Heart right ventricle (tissue), 16 donors: ENCODE results near the gene RPL27A. TPM values are rescaled to one million over a fixed set of nuclear protein-coding genes. Genes with fewer than 3 reads are reported as not detected.
"Not testable (repeated sequence)": the region's sequence is repeated elsewhere in the genome, so short reads cannot be mapped to it uniquely, and the experiment has no call there.

ENCODE experiments used
- ATAC-seq, 8 donors: fragments of 200-7000 bp; cut with Tn5 transposase; one replicate each; pipeline ENCODE4 v1.9.1; 2020; ENCODE audit warnings: mild to moderate bottlenecking in 8 of 8, moderate library complexity in 8 of 8, moderate number of reproducible peaks in 1 of 8
- DNase-seq, 2 donors: peaks; one replicate each; pipeline ENCODE4 v3.0.0-alpha.2; 2020
- H3K27ac ChIP-seq, 10 donors: fragments of 200-600 bp; sonication (generic) in 2 of 10; one replicate each; pipeline versions ENCODE4 v1.5.0 to v1.8.0; 2020 to 2022; ENCODE audit warnings: mild to moderate bottlenecking in 3 of 10
- H3K27me3 ChIP-seq, 7 donors: fragments of 200-600 bp; one replicate each; pipeline ENCODE4 v1.8.0; 2021 to 2022; ENCODE audit warnings: mild to moderate bottlenecking in 2 of 7
- H3K36me3 ChIP-seq, 9 donors: fragments of 200-600 bp; sonication (generic) in 1 of 9; one replicate each; pipeline versions ENCODE4 v1.5.0 to v1.8.0; 2020 to 2022; ENCODE audit warnings: mild to moderate bottlenecking in 2 of 9
- H3K4me1 ChIP-seq, 9 donors: fragments of 200-600 bp; sonication (generic) in 1 of 9; one replicate each; pipeline versions ENCODE4 v1.5.0 to v1.8.0; 2020 to 2022; ENCODE audit warnings: mild to moderate bottlenecking in 4 of 9
- H3K4me3 ChIP-seq, 10 donors: fragments of 200-600 bp; sonication (generic) in 2 of 10; one replicate each; pipeline versions ENCODE4 v1.5.0 to v1.8.0; 2020 to 2022; ENCODE audit warnings: mild to moderate bottlenecking in 7 of 10, moderate library complexity in 2 of 10
- H3K9me3 ChIP-seq, 11 donors: fragments of 200-600 bp in 10 of 11; sonication (generic) in 2 of 11; one replicate each; pipeline versions ENCODE4 v1.5.0 to v1.8.0; 2013 to 2022; ENCODE audit warnings: mild to moderate bottlenecking in 2 of 11, control low read depth in 1 of 11, moderate library complexity in 1 of 11
- WGBS, 2 donors: extraction: QIAGEN DNeasy Blood & Tissue Kit; methylation state at CpG; one replicate each; pipeline ENCODE4 v1.1.7; 2013; ENCODE audit warnings: inconsistent platforms in 1 of 2; 5-methylcytosine and 5-hydroxymethylcytosine counted together
- intact Hi-C, 10 donors: fragments of 100-400 bp; cut with DNase I; formaldehyde crosslinking; loops; one replicate each; pipeline versions ENCODE4 v1.11.1 to v1.14.2; 2022
- polyA plus RNA-seq, 2 donors: library from polyadenylated mRNA; stranded (reverse); fragments of 200-250 nt; gene quantifications; one replicate each; pipeline ENCODE4 v1.2.3, GENCODE V29; 2013
- total RNA-seq, 10 donors: library from RNA; stranded (reverse); fragmentation: NEBNext Ultra II Directional in 3 of 10; extraction: Animal tissue kit (Norgen Biotek cat#: 25700) in 3 of 10; gene quantifications; one replicate each; pipeline versions ENCODE4 v1.2.1 to v1.2.4, GENCODE V29; 2021 to 2023
- TF ChIP-seq, protein P1 (sequence below), 9 donors: fragments of 200-600 bp; sonication (generic) in 2 of 9; IDR thresholded peaks; one replicate each; pipeline versions ENCODE4 v1.5.0 to v1.8.0; 2021 to 2022; ENCODE audit warnings: antibody characterized with exemption in 9 of 9, mild to moderate bottlenecking in 5 of 9, moderate library complexity in 1 of 9
- donor health status: Arrhythmogenic right ventricular cardiomyopathy.
- donor health status: ischemic (EF 13 %, LVEDD 7.1; RV severe dilation, severe dysfunction).
- donor health status: healthy with polysubstance abuse.
- donor health status: DM: no; HTN: yes; CAD: no.
- donor health status: DM: no; HTN: no; CAD: no.
- donor health status: ischemic (EF 25% LVEDD 6.9; RV normal size, moderate dysfunction).
- donor health status: ischemic (EF 25% LVEDD 5.7; RV mildly dilated, moderate dysfunction).
- donor health status: healthy.
- donor health status: DM: yes; HTN: yes; CAD: no.
- donor health status: Ischemic cardiomyopathy.
- donor health status: ischemic (EF 35%, LVEDD 5.7; RV mildly dilated, moderate dysfunction).
- donor health status: nonischemic (EF 11% LVEDD 7.7; RV severe dilation, severe dysfunction).
- donor health status: DM: yes; HTN: yes; CAD: no.
- donor health status: PGD.
- donor health status: ischemic (EF 29% LVEDD 5.4; RV normal size, mild dysfunction).
- donor health status: nonischemic (EF 23%, LVEDD 6.1; RV moderate dilation, normal function).

Gene RPL27A
- total and polyA plus RNA-seq, 12 donors: 317 to 2,131 (median 429) TPM

DNA sequence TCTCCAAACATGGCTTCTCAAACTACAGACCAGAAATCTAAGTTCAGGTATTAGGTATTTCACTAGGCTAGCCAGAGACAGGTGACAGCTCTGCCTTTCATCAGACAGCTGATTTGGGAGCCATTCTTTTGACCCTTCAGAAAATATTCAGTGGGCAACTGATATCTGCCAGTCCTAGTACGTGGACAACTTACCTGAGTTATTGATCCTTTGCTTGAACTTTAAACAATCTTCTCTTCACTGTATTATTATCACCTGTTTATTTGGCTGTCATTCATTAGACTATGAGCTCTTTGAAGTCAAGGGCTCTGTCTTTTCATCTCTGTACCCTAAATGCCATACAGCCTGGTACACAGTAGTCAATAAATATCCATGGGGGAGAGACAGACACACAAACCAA, 17.4 kb upstream of the RPL27A start:
- no peaks in the 10 kb centered on the region for H3K27me3 ChIP-seq
- intact Hi-C loops: no loop called here
- no peak overlapping the region for H3K27ac ChIP-seq
- 93 to 95% methylated on average over 1 of the region's 1 CpG for WGBS, 2 donors
- H3K4me3 ChIP-seq: no peak overlapping the region
- DNase-seq: no peak
- H3K9me3 ChIP-seq: no peaks in the 10 kb centered on the region
- H3K36me3 ChIP-seq: peaks cover 0 to 40% (median 0%) of the 10 kb centered on the region in 9 donors
- TF ChIP-seq, protein P1, sequence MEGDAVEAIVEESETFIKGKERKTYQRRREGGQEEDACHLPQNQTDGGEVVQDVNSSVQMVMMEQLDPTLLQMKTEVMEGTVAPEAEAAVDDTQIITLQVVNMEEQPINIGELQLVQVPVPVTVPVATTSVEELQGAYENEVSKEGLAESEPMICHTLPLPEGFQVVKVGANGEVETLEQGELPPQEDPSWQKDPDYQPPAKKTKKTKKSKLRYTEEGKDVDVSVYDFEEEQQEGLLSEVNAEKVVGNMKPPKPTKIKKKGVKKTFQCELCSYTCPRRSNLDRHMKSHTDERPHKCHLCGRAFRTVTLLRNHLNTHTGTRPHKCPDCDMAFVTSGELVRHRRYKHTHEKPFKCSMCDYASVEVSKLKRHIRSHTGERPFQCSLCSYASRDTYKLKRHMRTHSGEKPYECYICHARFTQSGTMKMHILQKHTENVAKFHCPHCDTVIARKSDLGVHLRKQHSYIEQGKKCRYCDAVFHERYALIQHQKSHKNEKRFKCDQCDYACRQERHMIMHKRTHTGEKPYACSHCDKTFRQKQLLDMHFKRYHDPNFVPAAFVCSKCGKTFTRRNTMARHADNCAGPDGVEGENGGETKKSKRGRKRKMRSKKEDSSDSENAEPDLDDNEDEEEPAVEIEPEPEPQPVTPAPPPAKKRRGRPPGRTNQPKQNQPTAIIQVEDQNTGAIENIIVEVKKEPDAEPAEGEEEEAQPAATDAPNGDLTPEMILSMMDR (IDR thresholded peaks at IDR 0.05): no peak
- H3K4me1 ChIP-seq: no peaks in the 10 kb centered on the region
- no peak for ATAC-seq

DNA sequence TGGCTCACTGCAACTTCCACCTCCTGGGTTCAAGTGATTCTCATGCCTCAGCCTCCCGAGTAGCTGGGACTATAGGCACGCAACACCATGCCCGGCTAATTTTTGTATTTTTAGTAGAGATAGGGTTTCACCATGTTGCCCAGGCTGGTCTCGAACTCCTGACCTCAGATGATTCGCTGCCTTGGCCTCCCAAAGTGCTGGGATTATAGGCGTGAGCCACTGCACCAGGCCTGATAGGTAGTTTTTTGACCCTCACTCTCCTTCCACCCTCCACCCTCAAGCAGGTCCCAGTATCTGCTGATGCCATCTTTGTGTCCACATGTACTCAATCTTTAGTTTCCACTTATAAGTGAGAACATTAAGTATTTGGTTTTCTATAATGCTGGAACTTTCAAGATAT, 12.5 kb upstream of the RPL27A start:
- ATAC-seq, H3K9me3 ChIP-seq, intact Hi-C loops, DNase-seq, H3K27me3 ChIP-seq, H3K4me3 ChIP-seq, H3K27ac ChIP-seq: not testable (repeated sequence)
- 96 to 98% methylated on average over 6 of the region's 6 CpGs for WGBS, 2 donors
- Histone ChIP-seq H3K4me1 (peaks cover 6 to 28% (median 19%) of the 10 kb centered on the region in 9 donors), H3K36me3 (peaks cover 0 to 31% (median 0%) of the 10 kb centered on the region in 9 donors)

DNA sequence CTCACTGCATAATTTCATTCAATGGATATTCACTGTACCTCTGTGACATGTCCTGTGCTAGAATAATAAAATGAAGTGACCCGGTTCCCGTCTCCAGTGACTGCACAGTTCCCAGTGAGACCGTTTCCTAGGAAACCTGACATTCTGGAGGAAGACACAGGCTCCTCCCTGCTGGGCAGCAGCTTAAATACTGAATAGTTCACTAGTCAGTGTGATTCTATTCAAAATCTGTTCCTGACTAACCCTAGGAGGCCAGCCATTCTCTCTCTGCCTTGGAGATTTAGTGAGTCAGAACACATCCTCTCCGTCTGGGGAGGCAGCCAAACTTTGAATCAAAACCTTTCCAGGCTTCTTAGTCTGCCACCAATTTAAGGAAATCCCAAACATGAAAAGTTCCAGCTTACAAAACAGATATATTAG, 11.4 kb upstream of the RPL27A start:
- no peak overlapping the region for H3K4me3 ChIP-seq
- H3K36me3 ChIP-seq: peaks cover 0 to 31% (median 0%) of the 10 kb centered on the region in 9 donors
- H3K4me1 ChIP-seq: peaks cover 6 to 28% (median 19%) of the 10 kb centered on the region in 9 donors
- no peaks in the 10 kb centered on the region for H3K27me3 ChIP-seq
- 41 to 55% methylated on average over 4 of the region's 4 CpGs for WGBS, 2 donors
- H3K9me3 ChIP-seq: no peaks in the 10 kb centered on the region
- intact Hi-C loops: no loop called here
- peak overlapping the region; percentile 14 to 93 (median 84) for H3K27ac ChIP-seq
- DNase-seq (peak; percentile 17 to 84), ATAC-seq (peak; percentile 95 to 98 (median 98))
- TF ChIP-seq, protein P1 (IDR thresholded peaks at IDR 0.05): no peak

DNA sequence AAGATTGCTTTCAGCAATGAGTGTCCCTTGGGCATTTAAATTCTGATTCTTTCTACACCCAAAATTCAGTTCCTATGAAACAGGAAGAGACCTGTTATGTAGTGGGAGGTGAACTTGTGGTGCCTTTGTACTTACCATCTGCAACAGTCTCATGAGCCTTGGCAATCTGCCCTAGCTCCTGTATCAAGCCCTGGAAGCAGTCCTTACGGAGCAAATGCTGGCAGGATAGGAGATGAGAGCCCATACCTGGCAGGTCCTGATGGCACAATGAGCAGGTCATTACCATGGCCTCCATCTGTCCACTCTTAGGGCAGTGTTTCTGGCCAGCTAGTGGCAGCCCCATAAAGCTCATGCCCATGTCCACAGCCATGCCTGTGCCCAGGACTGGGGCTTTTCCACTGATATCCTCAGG, 10.9 kb upstream of the RPL27A start:
- H3K36me3 ChIP-seq: peaks cover 0 to 35% (median 0%) of the 10 kb centered on the region in 9 donors
- H3K9me3 ChIP-seq: no peaks in the 10 kb centered on the region
- H3K27me3 ChIP-seq: no peaks in the 10 kb centered on the region
- TF ChIP-seq, protein P1 (IDR thresholded peaks at IDR 0.05): no peak
- 0 to 34% methylated on average over 1 of the region's 1 CpG for WGBS, 2 donors
- peak in 1 of 2 donors; percentile 49 for DNase-seq
- no peak overlapping the region for H3K4me3 ChIP-seq
- H3K27ac ChIP-seq: peak overlapping the region; percentile 14 to 93 (median 84)
- peak; percentile 50 to 73 (median 66) for ATAC-seq
- intact Hi-C loops: no loop called here
- peaks cover 6 to 28% (median 19%) of the 10 kb centered on the region in 9 donors for H3K4me1 ChIP-seq

DNA sequence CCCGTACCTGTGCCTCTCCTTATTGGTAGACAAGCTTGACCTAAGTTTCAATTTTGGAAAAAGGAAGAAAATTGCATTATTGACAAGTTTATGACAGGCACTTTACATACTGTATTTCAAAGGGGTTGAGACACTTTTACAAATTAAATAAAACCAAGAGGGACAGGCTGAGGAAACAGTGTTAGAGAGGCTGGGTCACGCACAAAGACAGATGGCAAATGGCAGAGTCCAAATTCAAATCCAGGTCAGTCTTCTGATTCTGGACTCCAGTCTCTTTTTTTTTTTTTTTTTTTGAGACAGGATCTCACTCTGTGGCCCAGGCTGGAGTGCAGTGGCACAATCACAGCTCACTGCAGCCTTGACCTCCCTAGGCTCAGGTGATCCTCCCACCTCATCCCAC, 10.2 kb upstream of the RPL27A start:
- DNase-seq (no peak), ATAC-seq (no peak)
- Histone ChIP-seq H3K36me3 (peaks cover 0 to 37% (median 0%) of the 10 kb centered on the region in 9 donors), H3K4me3 (no peak overlapping the region), H3K9me3 (no peaks in the 10 kb centered on the region), H3K27ac (peak overlapping the region in 9 of 10 donors; percentile 67 to 93 (median 84)), H3K27me3 (no peaks in the 10 kb centered on the region), H3K4me1 (peaks cover 6 to 28% (median 19%) of the 10 kb centered on the region in 9 donors)
- TF ChIP-seq, protein P1 (IDR thresholded peaks at IDR 0.05): no peak
- intact Hi-C loops: no loop called here
- WGBS, 2 donors: 93% methylated on average over 2 of the region's 2 CpGs
